HG03159 (cell line): ENCODE results near the gene SSR1.

Source experiments
- ATAC-seq: cut with Tn5 transposase; IDR thresholded peaks from one replicate; pipeline ENCODE4 v1.9.1; 2021; ENCODE audit warnings: mild to moderate bottlenecking, moderate library complexity; ENCODE audit not compliant: unreplicated experiment

SSR1 gene

DNA sequence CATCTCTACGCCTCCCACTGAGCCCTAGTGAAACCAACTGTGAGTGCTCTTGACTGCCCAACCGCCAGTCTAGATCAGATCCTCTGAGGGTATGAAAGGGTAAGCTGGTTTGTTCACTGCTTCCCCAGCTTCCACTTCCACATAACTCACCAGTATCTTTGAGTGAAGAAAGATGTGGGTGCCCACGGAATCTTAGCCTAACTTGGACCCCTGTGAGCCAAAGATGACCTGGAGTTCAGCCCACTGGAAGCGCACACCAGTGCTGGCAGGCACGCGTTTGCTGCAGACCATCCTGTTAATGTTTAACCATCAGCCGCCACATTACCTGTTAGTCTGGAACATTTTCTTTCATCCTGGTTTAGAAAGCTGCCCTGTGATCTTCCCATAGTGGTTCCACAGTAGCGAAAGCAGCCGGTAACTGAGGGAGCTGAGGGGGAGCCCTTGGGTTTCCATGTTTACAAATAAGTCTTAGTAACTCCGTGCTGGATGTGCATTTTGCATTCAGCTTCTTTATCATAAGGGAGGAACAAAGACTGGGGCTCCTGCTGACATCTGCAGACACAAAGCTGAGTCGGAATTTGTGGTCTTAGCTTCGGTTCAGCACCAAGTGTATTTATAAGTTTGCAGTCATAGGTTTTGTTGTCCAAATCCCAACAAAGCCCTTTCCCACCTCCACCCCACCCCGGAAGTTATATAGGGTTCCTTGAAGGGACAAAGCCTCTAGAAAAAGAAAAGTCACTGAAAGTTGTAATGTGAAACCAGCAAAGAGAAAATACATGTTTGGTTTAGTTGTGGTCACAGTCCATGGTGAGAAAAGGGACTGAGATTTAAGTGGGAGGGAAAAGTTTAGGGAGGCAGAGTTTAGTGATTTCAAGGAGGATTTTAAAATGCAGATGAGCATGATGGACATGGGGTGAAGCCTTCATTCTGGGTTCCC lies 71.0 kb downstream of the SSR1 start:
- ATAC-seq, result no peak

DNA sequence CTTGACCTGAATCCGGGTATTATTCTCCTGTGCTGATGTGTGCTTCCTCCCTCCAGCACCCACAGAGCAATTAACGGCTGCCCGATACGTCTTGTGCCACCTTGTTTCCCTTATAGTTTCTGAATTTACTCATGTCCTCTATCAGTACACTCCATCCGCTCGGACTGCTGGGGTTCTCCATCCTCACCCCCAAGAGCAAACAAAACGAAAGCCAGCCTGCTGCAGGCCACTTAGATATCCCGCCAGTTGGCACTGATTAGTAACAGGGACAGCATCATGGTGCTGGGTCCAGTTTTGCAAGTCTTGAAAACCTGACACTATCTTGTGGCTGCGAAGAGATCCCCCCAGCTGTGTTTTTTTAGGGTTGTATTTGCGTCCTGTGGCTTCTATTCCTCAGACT lies 71.8 kb downstream of the SSR1 start:
- ATAC-seq, result no peak

DNA sequence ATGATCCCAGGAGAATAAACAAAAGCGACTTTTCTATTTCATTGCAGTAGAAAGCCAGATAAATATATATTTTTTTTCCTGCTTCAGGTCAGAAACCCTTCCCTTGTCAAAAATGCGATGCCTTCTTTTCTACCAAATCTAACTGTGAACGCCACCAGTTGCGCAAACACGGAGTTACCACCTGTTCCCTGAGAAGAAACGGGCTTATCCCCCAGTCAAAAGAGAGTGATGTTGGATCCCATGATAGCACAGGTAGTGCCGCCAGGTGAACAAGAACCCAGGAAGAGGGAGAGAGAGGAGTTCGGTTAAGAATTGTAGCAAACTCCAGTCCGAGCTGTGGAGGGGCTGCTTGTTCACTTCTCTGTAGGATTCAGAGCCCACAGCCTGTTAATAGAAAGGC lies 72.6 kb downstream of the SSR1 start:
- ATAC-seq, result no peak

DNA sequence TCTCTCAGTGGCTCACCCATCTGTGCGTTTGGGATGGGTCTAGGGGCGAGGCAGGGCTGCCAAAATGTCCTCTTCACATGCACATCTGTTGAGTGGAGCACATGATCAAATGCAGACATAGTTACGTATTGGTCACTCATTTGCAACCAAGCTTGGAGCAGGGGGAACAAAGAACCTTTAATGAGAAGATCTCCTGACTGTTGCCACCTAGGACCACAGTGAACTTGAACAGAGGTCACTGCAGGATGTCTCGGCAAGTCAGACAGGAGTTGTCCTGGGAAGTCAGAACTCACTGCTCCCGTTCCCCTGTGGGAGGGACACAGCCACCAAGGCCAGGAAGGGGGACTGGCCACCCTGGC lies 73.4 kb downstream of the SSR1 start:
- no peak for ATAC-seq

DNA sequence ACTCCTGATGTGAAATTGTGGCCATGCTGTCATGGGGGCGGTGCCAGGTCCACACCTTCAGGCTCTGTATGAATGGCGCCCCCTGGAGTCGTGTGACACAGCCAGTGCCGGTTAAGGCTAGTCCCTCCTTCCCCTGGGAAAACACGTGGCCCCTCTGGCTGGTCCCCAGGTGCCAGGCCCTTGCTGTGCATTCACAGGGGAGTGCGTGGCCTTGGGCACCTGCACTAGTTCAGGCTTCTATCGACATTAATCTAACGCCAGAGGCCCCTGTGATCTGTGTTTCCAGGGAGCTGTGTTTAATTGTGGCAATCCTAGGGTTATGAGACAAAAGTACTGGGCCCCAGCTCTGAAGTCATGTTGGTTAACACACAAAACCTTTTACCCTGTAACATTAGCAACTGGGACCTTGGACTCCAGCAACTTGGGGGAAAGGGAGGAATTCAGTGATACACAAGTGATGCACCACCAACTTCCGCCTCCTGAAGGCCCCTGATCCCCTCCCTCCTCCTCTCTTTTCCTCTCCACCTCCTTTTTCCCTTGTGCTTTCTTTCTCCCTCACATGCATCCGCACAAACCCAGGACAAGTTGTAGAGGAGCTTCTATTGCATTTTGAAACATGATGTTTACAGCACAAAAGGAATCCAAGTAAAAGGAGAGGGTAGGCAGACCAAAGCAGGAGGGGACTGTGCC lies 74.0 kb downstream of the SSR1 start:
- peak; percentile 42 for ATAC-seq

DNA sequence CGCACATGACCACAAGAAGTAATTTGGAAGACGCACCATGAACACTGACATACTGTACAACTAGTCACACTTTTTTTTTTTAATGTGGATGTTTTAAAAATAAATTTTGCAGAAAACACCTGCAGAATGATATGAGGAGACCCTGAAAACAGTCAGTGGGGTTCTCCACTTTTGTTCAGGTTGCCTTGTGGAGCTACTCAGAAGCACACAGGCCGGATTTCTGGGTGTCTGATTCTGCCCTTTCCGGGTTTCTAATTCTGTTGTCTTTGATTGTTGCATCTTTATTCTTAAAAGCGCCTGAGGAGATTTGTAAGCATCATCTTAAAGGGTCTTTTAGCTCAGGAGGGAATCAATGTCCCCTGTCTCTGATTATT lies 74.5 kb downstream of the SSR1 start:
- ATAC-seq, result no peak

DNA sequence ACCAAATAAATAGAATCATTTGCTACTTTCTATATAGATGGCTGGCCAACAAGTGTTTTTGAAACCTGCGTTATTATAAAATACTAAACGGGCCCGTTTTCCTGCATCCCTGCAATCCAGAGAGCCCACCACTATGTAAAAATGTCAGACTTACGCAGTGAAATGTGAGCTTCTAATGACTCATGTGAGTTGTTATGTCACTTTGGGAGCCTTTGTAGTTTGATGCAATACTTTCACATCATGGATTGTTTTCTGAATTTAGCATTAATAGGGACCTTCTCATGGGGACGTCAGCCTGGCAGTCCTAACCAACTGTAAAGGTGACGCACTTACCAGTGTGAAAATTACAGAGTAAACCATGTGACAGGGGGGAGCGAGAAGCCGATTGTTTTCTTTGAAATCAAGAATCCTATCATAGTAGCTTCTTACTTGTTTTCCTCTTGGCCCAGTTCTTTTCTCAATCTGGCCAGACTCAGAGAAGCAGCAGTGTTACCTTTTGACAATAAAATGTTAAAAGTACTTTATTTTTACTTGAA lies 75.3 kb downstream of the SSR1 start:
- no peak for ATAC-seq

DNA sequence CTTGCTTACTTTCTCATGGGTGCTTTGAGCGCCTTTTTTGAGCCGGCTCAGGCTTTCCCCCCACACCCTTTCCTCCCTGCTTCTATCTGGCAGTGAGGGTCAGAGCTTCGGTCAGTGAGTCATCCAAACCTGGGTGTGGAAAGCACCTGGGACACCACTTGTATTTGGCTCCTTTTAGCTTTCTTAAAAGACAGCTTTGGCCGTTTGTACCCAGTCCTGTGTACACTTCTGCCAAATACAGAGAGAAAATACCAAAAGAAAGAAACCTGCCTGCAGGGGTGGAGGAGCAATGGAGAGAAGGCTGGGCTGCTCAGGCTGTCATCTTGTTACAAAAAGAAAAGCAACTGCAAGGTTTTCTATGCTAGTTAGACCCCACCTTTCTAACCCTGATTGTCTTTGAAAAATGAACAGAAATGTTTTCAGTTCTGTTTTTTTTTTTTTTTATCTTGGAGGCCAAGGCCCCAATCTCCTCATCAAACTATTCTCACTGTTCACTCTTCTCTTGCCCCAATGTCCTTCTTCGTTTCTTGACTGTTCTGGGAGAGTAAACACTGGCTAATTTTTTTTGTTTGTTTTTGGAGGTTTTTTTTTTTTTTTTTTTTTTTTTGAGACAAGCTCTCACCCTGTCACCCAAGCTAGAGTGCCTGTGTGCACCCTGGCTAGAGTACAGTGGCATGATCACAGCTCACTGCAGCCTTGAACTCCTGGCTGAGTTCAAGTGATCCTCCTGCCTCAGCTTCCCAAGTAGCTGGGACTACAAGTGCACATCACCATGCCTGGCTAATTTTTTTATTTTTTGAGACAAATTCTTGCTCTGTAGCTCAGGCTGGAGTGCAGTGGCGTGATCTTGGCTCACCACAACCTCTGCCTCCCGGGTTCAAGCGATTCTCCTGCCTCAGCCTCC lies 76.4 kb downstream of the SSR1 start:
- peak; percentile 40 for ATAC-seq

DNA sequence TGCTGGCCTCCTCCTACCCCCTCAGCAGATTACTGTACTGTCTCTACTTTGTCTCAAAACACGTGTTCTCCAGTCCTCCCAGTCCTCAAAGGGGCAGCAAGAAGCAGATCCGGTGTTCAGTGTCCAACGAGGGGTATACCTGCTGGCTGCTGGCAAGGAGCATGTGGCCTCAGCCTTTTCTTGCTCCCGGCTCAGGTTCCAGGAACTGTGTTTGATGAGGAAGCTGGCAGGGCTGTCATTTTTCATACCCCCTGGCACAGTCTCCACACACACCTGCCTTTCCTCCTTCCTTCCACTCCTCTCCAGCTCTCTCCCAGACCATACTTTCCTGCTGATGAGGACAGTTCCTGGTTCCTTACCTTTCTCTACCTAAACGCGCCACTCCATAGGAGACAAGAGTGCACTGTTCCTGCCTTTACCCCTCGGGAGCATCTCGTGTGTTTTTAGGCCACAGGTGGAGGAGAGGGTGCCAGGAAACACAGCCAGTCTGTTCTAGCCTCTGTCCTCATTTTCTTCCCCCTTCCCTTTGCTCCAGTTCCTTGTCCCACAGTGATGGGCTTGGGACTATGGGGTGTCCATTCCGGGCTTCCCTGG lies 77.2 kb downstream of the SSR1 start:
- no peak for ATAC-seq

DNA sequence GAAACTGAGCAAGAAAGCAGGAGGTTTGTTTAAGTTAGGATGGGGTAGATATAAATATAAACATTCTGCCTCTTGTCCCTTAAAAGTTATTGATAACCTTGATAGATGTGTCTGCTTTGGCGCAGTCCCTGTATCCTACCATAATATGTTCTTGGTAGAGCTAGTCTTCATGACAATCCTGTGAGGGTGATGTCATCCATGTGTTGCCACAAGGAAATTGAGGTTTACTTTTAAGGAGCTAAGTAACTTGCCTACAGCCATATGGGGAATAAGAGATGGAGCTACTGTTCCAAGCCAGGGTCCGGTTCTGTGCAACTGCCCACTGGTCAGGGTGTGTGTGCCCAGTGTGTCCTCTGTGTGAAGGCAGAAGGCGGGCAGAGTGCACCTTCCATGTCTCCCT lies 78.5 kb downstream of the SSR1 start:
- ATAC-seq, result no peak

DNA sequence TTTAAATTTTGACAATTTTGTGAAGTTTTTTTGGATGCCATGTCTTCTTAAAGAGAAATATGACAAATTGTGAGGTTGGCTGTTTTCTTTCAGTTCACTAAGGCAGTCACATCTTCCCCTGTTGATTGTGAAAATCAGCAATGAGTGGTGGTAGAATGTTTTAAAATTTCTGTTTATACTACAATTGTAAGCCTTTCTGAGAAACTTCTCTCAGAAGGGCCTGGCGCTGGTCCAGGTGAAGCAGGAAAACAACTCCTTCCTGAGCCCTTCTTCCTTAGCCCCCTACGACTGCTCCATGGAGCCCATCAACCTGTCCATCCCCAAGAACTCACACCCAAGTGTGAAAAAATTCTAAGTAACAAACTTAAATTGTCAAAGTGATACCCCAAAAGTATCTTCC lies 80.6 kb downstream of the SSR1 start:
- no peak for ATAC-seq

DNA sequence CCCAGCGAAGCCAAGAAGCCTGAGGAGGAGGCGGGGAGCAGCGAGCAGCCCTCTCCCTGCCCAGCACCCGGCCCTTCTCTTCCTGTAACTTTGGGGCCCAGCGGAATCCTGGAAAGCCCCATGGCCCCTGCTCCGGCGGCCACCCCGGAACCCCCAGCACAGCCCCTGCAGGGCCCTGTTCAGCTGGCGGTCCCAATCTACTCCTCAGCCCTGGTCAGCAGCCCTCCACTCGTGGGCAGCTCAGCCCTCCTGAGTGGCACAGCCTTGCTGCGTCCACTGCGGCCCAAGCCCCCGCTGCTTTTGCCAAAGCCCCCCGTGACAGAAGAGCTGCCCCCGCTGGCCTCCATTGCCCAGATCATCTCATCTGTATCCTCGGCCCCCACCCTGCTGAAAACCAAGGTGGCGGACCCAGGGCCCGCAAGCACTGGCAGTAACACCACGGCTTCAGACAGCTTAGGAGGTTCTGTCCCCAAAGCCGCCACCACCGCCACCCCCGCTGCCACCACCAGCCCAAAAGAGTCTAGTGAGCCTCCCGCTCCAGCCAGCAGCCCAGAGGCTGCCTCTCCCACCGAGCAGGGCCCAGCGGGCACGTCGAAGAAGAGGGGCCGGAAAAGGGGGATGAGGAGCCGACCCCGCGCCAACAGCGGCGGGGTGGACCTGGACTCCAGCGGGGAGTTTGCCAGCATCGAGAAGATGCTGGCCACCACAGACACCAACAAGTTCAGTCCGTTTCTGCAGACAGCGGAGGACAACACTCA lies 81.9 kb downstream of the SSR1 start:
- no peak for ATAC-seq

DNA sequence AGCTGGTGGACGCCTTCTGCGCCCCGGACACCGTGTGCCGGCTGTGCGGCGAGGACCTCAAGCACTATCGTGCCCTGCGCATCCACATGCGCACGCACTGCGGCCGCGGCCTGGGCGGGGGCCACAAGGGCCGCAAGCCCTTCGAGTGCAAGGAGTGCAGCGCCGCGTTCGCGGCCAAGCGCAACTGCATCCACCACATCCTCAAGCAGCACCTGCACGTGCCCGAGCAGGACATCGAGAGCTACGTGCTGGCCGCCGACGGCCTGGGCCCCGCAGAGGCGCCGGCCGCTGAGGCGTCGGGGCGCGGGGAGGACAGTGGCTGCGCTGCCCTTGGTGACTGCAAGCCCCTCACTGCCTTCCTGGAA lies 82.7 kb downstream of the SSR1 start:
- no peak for ATAC-seq

DNA sequence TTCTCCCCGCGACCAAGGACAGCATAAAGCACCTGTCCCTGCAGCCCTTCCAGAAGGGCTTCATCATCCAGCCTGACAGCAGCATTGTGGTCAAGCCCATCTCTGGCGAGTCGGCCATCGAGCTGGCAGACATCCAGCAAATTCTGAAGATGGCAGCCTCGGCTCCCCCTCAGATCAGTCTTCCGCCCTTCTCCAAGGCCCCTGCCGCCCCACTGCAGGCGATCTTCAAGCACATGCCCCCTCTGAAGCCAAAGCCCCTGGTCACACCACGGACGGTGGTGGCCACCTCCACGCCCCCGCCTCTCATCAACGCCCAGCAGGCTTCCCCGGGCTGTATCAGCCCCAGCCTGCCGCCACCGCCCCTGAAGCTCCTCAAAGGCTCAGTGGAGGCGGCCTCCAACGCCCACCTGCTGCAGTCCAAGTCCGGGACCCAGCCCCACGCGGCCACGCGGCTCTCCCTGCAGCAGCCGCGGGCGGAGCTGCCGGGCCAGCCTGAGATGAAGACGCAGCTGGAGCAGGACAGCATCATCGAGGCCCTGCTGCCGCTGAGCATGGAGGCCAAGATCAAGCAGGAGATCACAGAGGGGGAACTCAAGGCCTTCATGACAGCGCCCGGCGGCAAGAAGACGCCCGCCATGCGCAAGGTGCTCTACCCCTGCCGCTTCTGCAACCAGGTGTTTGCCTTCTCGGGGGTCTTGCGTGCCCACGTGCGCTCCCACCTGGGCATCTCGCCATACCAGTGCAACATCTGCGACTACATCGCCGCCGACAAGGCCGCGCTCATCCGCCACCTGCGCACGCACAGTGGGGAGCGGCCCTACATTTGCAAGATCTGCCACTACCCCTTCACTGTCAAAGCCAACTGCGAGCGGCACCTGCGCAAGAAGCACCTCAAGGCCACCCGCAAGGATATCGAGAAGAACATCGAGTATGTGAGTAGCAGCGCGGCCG lies 83.3 kb downstream of the SSR1 start:
- no peak for ATAC-seq

DNA sequence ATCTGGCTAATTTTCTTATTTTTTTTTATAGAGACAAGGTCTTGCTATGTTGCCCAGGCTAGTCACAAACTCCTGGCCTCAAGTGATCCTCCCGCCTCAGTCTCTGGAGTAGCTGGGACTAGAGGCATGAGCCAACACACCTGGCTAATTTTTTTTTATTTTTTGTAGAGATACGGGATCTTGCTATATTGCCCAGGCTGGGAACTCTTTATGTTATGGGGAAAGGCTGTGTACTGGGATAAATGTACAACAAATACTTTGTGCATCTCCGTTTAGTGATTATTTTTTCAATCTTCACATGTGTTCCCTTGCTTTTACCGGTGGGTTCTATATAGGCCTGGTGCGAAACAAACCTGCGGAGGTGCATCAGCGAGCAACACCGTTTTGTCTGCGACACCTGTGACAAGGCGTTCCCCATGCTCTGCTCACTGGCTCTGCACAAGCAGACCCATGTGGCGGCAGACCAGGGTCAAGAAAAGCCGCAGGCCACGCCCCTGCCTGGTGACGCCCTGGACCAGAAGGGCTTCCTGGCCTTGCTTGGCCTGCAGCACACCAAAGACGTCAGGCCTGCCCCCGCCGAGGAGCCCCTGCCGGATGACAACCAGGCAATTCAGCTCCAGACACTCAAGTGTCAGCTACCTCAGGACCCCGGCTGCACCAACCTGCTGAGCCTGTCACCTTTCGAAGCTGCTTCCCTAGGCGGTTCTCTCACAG lies 84.2 kb downstream of the SSR1 start:
- ATAC-seq, result no peak

DNA sequence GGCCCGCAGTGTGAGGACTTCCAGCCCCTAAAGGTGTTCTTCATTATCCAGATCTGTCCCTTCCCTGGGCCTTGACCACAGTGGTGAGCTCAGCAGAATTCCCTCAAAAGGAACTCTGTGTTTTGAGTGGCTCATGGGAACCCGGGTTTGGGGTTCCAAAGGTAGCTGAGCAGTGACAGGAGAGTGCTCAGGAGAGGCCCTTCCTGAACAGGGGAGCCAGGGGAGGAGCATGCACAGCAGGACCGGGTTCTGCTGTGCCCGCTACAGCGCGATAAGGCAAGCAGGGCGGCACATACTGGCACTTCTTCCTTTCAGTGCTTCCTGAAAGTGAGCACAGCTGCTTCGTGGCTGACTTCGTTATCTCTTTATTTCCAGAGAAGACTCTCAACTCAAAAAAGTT lies 88.3 kb downstream of the SSR1 start:
- no peak for ATAC-seq

DNA sequence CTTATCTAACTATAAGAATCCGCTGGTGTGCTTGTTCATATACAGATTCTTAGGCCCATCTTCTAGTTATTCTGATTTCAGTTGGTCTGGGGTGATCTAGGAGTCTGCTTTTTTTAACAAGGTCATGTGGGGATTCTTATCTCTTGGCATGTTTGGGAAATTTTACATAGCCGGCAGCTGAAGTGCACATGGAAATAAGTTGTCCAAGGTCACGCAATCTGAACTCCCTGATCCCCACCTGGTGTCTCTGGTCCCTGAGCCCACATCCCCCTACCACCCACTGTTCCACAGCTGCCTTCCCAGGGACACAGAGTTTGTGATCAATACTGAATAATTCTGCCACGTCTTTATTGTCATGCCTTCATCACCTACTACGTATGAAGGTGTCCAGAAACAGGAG lies 90.8 kb downstream of the SSR1 start:
- no peak for ATAC-seq

DNA sequence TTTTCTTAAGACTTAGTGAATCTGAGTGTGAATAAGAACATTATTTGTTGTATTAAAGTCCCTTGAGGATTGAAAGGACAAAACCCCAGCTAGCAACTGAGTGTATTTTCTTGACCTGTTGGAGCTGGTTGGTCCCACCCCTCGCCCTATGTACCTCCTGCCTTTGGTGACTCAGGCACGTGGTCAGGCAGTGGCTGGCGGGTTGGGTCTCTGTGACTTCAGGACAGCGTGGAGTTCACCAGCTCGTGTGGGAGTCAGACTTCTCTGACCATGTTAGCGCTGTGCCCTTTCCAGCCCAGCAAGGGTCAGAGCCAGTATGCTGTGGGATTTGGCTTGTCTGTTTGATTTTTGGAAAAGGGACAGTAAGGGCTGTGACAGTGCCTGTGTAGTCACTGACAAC lies 93.7 kb downstream of the SSR1 start:
- ATAC-seq, result no peak
